Left renal pelvis (tissue), 4 donors: Measurements from ENCODE around the gene HDLBP. TPM values are rescaled to one million over a fixed set of nuclear protein-coding genes. Genes with fewer than 3 reads are reported as not detected.
"Not testable (repeated sequence)": the region's sequence is repeated elsewhere in the genome, so short reads cannot be mapped to it uniquely, and the experiment has no call there.

Experiments used
- DNase-seq, 4 donors: peaks; one replicate each; pipeline ENCODE4 v3.0.0-alpha.2; 2013; ENCODE audit warnings: low read depth in 4 of 4, low spot score in 3 of 4
- polyA plus RNA-seq, 4 donors: library from polyadenylated mRNA; unstranded; fragments of 120-200 nt; gene quantifications; one replicate each; pipeline ENCODE4 v1.2.1, GENCODE V29; 2013; ENCODE audit not compliant: insufficient read length in 4 of 4

Gene HDLBP
- polyA plus RNA-seq, 4 donors: 312 to 379 (median 335) TPM

DNA sequence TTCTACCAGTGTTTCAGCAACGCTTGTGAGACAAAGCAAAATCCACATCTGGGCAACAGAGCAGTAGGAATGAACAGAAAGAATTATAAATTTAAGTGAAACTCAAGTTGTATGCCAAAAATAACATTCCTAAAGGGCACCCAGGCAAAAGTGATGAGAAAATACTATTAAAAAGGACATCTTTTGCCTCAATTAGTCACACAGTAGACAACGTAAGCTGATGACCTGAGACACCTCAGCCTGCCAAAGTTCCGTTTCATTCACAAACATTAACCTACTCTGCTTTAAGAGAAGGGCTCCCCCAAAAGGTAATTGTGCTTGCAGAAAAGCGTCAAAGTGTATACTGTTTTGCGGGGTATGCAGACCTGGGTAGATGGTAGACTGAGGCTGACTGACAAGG lies 7.2 kb downstream of the HDLBP start:
- no peak for DNase-seq

- DNase-seq: no peak
These were observed 8.4 kb downstream of the HDLBP start for GRCh38 chr2:241307055-241307454.

- DNase-seq: no peak
These were observed 11.3 kb downstream of the HDLBP start for GRCh38 chr2:241304039-241304670.

- DNase-seq: no peak
These were observed 12.5 kb downstream of the HDLBP start for GRCh38 chr2:241302759-241303651.

- no peak for DNase-seq
These were observed 13.4 kb downstream of the HDLBP start for GRCh38 chr2:241302083-241302482.

DNA sequence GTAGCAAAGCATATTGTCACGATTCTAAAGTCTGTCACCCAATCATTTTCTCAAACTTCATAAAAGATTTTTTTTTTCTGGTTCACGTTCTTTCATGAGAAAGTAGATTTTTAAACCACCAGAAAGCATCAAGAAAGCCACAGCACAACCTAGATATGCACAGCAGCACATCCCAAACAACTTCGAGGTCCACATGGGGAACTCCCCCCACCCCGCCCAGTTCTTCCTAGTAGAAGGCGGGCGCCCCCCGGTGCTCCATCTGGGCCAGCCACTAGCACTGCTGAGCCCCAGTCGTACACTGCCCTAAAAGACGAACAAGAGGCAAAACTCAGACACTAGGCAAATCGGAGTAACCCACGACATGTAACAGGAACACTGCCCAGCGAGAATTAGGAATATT lies 15.5 kb downstream of the HDLBP start:
- no peak for DNase-seq

GRCh38 chr2:241298673-241299072 lies 16.8 kb downstream of the HDLBP start:
- DNase-seq: no peak

DNA sequence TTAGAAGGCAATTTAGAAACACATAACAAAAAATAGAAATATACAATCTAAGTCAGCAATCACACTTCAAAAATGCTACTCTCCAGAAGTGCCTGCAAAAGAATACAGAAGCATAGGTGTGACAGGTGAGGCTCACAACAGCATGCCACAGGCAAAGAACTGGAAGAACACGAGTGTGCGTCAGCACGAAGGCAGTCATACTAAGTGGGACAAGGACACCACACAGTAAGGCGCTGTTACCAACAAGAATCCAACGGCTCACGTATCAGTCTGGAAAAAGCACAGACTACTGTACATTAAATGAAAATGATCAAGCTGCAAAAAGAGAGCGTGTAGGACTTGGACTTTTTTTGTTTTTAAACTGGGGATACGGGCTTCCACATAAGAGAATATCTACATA lies 18.7 kb downstream of the HDLBP start:
- DNase-seq: no peak

- DNase-seq: no peak
These were observed 20.0 kb downstream of the HDLBP start for GRCh38 chr2:241295326-241296095.

- DNase-seq: not testable (repeated sequence)
These were observed 22.1 kb downstream of the HDLBP start for GRCh38 chr2:241293378-241293797.

GRCh38 chr2:241291977-241292376 lies 23.5 kb downstream of the HDLBP start:
- no peak for DNase-seq

DNA sequence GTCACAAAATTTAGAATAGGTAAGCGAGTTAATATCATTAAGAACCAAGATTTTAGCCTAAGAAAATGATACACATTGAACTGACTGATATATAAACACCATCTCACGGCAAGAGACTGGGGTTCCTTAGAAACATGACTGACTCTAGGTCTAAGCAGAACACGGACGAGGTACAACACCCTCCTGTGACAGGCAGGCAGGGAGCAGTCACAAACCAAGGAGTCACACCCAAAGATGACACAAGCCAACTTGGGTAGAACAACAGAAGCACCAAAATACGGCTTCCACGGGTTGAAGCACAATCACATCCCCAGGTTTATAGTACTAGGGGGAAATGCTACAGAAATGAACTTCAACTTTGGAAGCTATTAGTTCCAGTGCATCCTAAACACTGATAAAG lies 24.3 kb downstream of the HDLBP start:
- no peak for DNase-seq

DNA sequence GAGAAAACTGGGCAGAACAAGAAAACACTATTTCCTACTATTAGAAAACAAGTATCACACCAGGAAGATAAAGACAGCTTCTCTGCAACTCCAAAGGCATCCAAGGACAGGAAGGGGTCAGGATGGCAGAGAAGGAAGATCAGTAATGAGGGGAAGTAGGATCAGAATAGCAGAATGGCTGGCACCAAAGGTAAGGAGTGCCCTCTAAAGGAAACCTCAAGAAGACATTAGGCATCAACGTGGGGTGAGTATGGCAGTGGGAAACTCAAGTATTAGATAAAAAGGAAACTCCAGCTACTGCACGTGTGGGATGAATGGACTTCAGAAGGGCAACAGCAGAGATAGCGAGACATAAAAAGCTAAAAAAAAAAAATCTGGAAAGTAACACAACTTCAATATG lies 25.9 kb downstream of the HDLBP start:
- no peak for DNase-seq

GRCh38 chr2:241289053-241289452 lies 26.4 kb downstream of the HDLBP start:
- DNase-seq: no peak

DNA sequence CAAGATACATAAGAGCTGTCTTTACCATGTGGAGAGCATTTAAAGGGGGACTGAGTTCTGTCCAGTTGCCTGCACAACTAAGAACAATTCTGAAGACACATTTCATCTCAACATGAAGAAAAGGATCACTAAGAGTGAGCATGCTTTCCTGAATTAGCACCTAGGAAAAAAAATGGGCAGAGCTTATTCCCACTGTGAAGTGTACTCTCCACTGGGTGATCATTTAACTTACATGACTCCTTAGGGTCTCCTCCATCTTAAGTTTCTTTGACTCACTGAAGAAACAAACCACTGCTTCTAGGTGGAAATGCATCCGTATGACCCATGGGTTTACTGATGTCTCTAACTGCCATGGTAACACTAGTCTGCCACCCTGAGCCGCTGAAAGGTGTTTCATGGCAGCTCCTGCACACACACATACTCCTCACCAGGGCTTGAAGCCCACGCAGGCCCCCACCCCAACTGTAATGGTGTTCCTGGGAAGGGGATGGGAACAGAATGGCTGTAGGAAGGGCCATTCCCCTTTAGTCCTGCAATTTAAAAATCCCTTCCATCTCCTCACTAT lies 27.1 kb downstream of the HDLBP start:
- DNase-seq: no peak

- DNase-seq: no peak
These were observed 29.0 kb downstream of the HDLBP start for GRCh38 chr2:241286348-241287090.

DNA sequence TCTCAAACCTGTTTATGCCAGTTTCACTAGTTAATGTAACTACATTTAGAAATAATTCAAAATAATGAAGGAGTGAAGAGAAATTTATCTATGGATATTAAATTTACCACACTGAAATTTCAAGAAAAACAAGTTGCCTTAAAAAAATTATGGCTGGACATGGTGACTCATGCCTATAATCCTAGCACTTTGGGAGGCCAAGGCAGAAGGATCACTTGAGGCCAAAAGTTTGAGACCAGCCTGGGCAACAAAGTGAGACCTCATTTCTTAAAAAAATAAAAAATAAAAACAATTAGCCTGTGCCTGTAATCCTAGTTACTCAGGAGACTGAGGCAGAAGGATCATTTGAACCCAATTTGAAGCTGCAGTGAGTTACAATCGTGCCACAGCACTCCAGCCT lies 29.9 kb downstream of the HDLBP start:
- DNase-seq: no peak

DNA sequence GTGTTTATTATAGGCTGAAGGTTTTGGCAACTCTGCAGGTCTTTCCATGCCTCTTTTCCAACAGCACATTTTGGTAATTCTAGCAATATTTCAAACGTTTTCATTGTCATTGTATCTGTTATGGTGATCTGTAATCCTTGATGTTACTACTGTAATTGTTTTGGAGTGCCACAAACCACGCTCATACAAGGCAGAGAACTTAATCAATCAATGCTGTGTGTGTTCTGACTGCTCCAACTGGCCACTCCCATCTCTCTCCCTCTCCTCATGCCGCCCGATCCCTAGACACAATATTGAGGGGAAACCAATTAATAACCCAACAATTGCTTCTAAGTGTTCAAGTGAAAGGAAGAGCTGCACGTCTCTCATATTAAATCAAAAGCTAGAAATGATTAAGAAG lies 32.9 kb downstream of the HDLBP start:
- no peak for DNase-seq

DNA sequence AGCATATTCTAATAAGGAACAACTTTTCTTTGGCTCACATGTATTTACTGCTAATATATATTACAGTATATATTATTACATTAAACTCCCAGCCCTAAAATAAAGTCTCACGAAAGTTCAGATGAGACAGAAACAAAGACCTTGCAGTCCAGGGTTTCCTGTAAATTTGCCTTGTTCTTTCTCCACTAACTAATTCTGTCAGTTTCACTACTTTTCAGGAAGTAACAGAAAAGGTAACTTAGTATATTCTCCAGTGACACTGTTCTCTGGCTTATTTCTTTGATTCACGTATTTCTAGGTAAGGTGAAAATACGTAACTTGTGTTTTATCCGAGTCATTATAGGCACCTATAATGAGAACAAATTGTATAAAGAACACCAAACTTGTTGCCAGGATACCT lies 35.2 kb downstream of the HDLBP start:
- no peak for DNase-seq

DNA sequence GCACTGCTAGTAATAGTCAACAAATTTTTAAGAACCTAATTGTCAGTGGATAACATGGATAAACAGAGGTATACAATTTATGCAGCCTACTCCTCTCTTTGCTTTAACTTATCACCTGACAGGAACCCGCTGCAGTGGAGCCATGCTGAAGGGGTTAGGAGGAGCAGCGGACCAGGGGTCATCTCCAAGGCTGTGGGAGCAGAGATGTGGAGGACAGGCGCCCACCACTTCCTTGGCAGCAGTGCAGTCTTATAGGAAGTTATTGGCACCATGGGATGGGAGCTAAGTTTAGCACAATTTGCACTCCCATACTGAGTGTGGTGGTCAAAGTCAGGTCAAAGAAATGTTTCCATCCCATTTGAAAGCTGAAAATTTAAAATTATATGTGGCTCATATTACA lies 35.6 kb downstream of the HDLBP start:
- DNase-seq: no peak
